HG02943 (cell line): Measurements from ENCODE around the gene DNAJC7.
"Not testable (repeated sequence)": the region's sequence is repeated elsewhere in the genome, so short reads cannot be mapped to it uniquely, and the experiment has no call there.

Source experiments
- ATAC-seq: cut with Tn5 transposase; IDR thresholded peaks from one replicate; pipeline ENCODE4 v1.9.1; 2021; ENCODE audit warnings: mild to moderate bottlenecking, low read depth, moderate library complexity; ENCODE audit not compliant: unreplicated experiment

Gene DNAJC7

GRCh38 chr17:42017866-42018200 lies 594 bp upstream of the DNAJC7 start:
- no peak for ATAC-seq

GRCh38 chr17:42016411-42016831 lies 818 bp downstream of the DNAJC7 start:
- ATAC-seq, result no peak

- ATAC-seq, result not testable (repeated sequence)
Measured at GRCh38 chr17:42013740-42014139, 3.5 kb downstream of the DNAJC7 start.

GRCh38 chr17:42012363-42012762 lies 4.9 kb downstream of the DNAJC7 start:
- not testable (repeated sequence) for ATAC-seq

GRCh38 chr17:42010898-42011516 lies 6.2 kb downstream of the DNAJC7 start:
- ATAC-seq, result no peak

GRCh38 chr17:42010266-42010680 lies 7.0 kb downstream of the DNAJC7 start:
- not testable (repeated sequence) for ATAC-seq

GRCh38 chr17:42009170-42009569 lies 8.1 kb downstream of the DNAJC7 start:
- ATAC-seq, result no peak

GRCh38 chr17:42005166-42005565 lies 12.1 kb downstream of the DNAJC7 start:
- ATAC-seq, result no peak

- ATAC-seq, result no peak
Measured at GRCh38 chr17:42002792-42003301, 14.4 kb downstream of the DNAJC7 start.

GRCh38 chr17:42002175-42002791 lies 15.0 kb downstream of the DNAJC7 start:
- ATAC-seq, result no peak

- ATAC-seq, result no peak
Measured at GRCh38 chr17:42001729-42002128, 15.5 kb downstream of the DNAJC7 start.

- no peak for ATAC-seq
Measured at GRCh38 chr17:42000413-42001133, 16.7 kb downstream of the DNAJC7 start.

GRCh38 chr17:41998497-41998896 lies 18.7 kb downstream of the DNAJC7 start:
- no peak for ATAC-seq

- ATAC-seq, result no peak
Measured at GRCh38 chr17:41996855-41997164, 20.4 kb downstream of the DNAJC7 start.

- no peak for ATAC-seq
Measured at GRCh38 chr17:41992576-41992975, 24.7 kb downstream of the DNAJC7 start.

GRCh38 chr17:41989702-41990419 lies 27.4 kb downstream of the DNAJC7 start:
- no peak for ATAC-seq

- no peak for ATAC-seq
Measured at GRCh38 chr17:41988418-41988817, 28.8 kb downstream of the DNAJC7 start.

- ATAC-seq, result no peak
Measured at GRCh38 chr17:41987642-41988041, 29.6 kb downstream of the DNAJC7 start.

- ATAC-seq, result no peak
Measured at GRCh38 chr17:41986634-41987033, 30.6 kb downstream of the DNAJC7 start.

GRCh38 chr17:41985919-41986318 lies 31.3 kb downstream of the DNAJC7 start:
- ATAC-seq, result no peak

GRCh38 chr17:41984454-41984853 lies 32.8 kb downstream of the DNAJC7 start:
- no peak for ATAC-seq
